Endothelial cell (in vitro differentiated cells): ENCODE data around the gene TRIM46. TPM values are rescaled to one million over a fixed set of nuclear protein-coding genes. Genes with fewer than 3 reads are reported as not detected.
"Not testable (repeated sequence)": the region's sequence is repeated elsewhere in the genome, so short reads cannot be mapped to it uniquely, and the experiment has no call there.

Source experiments
- DNase-seq: peaks from one replicate; pipeline ENCODE4 v3.0.0; 2021; ENCODE audit warnings: low spot score
- H3K27ac Mint-ChIP-seq: one replicate; pipeline ENCODE4 v1.8.0; 2021; ENCODE audit warnings: mixed read lengths, inconsistent platforms; ENCODE audit not compliant: unreplicated experiment
- H3K27me3 Mint-ChIP-seq: one replicate; pipeline ENCODE4 v1.8.0; 2021; ENCODE audit warnings: mild to moderate bottlenecking, moderate library complexity, mixed read lengths, inconsistent platforms; ENCODE audit not compliant: unreplicated experiment
- H3K36me3 Mint-ChIP-seq: one replicate; pipeline ENCODE4 v1.8.0; 2021; ENCODE audit warnings: mild to moderate bottlenecking, low read depth, mixed read lengths, inconsistent platforms; ENCODE audit not compliant: unreplicated experiment
- H3K4me1 Mint-ChIP-seq: one replicate; pipeline ENCODE4 v1.8.0; 2021; ENCODE audit warnings: mild to moderate bottlenecking, mixed read lengths, inconsistent platforms; ENCODE audit not compliant: unreplicated experiment
- H3K4me3 Mint-ChIP-seq: one replicate; pipeline ENCODE4 v1.8.0; 2021; ENCODE audit warnings: mild to moderate bottlenecking, mixed read lengths, inconsistent platforms; ENCODE audit not compliant: unreplicated experiment
- H3K9me3 Mint-ChIP-seq: one replicate; pipeline ENCODE4 v1.8.0; 2021; ENCODE audit warnings: mixed read lengths, inconsistent platforms; ENCODE audit not compliant: unreplicated experiment
- total RNA-seq: library from RNA; stranded (reverse); fragmentation: NEBNext Ultra II Directional; extraction: Animal tissue kit (Norgen Biotek cat#: 25700); gene quantifications from one replicate; pipeline ENCODE4 v1.2.1, GENCODE V29; 2021; ENCODE audit not compliant: unreplicated experiment
- TF ChIP-seq, protein P1 (sequence below): fragments of 200-600 bp; sonication (generic); IDR thresholded peaks from one replicate; pipeline ENCODE4 v1.5.0; 2021; ENCODE audit warnings: antibody characterized with exemption; ENCODE audit not compliant: unreplicated experiment

Gene TRIM46
- total RNA-seq, 1 donor from 2014 or later = 8.5 TPM

DNA sequence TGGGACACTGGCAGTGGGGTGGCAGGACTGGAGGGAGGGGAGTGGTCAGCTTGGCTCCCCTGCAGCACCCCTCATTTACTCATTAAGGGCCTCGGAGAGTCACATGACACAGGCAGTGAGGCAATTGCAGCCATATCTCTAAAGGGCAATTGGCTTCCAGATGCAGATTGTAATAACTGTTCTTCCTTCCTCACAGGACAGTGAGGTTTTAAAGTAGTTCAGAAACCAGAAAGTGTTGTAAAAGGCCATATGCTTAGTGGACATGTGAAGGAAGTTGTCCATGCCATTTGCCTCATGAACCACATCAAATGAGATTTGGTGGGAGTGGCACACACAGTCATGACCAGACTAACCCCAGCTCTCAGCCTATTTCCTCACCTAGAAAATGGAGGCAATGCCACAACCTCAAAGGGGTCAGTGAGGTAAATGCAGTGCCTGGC is 46.0 kb downstream of the TRIM46 start:
- Mint-ChIP-seq H3K36me3 (peaks cover 6% of the 10 kb centered on the region), H3K4me1 (peaks cover 30% of the 10 kb centered on the region), H3K9me3 (no peaks in the 10 kb centered on the region), H3K27ac (peak overlapping the region; percentile 91), H3K27me3 (peaks cover 8% of the 10 kb centered on the region), H3K4me3 (no peak overlapping the region)
- DNase-seq = no peak
- TF ChIP-seq, protein P1, sequence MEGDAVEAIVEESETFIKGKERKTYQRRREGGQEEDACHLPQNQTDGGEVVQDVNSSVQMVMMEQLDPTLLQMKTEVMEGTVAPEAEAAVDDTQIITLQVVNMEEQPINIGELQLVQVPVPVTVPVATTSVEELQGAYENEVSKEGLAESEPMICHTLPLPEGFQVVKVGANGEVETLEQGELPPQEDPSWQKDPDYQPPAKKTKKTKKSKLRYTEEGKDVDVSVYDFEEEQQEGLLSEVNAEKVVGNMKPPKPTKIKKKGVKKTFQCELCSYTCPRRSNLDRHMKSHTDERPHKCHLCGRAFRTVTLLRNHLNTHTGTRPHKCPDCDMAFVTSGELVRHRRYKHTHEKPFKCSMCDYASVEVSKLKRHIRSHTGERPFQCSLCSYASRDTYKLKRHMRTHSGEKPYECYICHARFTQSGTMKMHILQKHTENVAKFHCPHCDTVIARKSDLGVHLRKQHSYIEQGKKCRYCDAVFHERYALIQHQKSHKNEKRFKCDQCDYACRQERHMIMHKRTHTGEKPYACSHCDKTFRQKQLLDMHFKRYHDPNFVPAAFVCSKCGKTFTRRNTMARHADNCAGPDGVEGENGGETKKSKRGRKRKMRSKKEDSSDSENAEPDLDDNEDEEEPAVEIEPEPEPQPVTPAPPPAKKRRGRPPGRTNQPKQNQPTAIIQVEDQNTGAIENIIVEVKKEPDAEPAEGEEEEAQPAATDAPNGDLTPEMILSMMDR = no peak

DNA sequence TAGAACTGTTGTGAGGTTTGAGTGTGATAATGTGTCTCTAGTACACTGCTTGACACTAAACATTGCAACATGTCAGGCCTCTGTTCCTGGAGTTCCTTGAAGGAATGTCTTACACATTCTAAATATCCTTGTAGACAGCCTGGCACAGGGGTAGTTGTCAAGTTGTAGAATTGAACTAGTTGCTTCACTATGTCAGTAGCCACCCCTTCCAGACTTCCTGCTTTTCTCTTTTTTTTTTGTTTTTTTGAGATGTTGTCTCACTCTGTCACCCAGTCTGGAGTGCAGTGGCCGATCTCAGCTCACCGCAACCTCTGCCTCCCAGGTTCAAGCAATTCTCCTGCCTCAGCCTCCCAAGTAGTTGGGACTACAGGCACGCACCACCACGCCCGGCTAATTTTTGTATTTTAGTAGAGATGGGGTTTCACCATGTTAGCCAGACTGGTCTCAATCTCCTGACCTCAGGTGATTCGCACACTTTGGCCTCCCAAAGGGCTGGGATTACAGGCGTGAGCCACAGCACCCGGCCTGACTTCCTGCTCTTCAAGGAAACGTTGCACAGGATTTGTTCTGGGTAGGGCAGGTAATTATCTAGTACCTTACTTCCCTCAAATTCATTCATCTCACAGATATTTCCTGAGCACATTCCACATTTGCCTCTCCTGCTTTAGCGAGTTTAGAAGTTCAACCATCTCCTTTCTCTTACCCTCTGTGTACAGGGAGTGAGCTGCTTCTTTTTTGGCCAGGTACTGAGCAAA is 46.7 kb downstream of the TRIM46 start:
- not testable (repeated sequence) for H3K27me3 Mint-ChIP-seq, H3K9me3 Mint-ChIP-seq, H3K36me3 Mint-ChIP-seq, DNase-seq, H3K4me3 Mint-ChIP-seq
- Mint-ChIP-seq H3K4me1 (peaks cover 26% of the 10 kb centered on the region), H3K27ac (peak overlapping the region; percentile 91)

DNA sequence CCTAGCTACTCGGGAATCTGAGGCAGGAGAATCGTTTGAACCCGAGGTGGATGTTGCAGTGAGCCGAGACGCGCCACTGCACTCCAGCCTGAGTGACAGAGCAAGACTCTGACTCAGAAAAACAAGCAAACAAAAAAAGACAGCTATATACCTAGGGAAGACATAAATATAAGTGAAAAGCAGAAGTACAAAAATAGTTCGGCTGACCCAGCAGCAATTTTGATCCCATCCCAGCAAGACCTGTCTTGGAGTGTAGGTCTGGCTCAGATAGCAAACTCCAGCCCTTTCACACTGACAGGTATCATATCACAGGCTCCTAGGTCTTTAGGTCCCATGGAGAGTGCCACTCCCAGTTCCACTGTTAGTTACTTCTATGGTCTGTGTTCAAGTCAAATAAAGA is 49.4 kb downstream of the TRIM46 start:
- Mint-ChIP-seq H3K9me3 (no peaks in the 10 kb centered on the region), H3K36me3 (peaks cover 5% of the 10 kb centered on the region), H3K4me1 (peaks cover 43% of the 10 kb centered on the region), H3K27ac (peak overlapping the region; percentile 36), H3K27me3 (peaks cover 10% of the 10 kb centered on the region), H3K4me3 (no peak overlapping the region)
- TF ChIP-seq, protein P1 = no peak
- DNase-seq = no peak

DNA sequence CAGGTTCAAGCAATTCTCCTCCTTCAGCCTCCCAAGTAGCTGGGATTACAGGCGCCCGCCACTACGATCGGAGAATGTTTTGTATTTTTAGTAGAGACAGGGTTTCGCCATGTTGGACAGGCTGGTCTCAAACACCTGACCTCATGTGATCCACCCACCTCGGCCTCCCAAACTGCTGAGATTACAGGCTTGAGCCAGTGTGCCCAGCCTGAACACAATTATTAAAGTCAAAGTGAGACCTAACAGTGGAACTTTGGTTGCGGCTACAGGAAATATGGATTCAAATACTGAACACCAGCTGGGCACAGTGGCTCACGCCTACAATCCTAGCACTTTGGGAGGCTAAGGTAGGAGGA is 51.7 kb downstream of the TRIM46 start:
- H3K27ac Mint-ChIP-seq, H3K9me3 Mint-ChIP-seq, DNase-seq, H3K36me3 Mint-ChIP-seq, H3K4me3 Mint-ChIP-seq: not testable (repeated sequence)
- peaks cover 10% of the 10 kb centered on the region for H3K27me3 Mint-ChIP-seq
- H3K4me1 Mint-ChIP-seq = peaks cover 29% of the 10 kb centered on the region

DNA sequence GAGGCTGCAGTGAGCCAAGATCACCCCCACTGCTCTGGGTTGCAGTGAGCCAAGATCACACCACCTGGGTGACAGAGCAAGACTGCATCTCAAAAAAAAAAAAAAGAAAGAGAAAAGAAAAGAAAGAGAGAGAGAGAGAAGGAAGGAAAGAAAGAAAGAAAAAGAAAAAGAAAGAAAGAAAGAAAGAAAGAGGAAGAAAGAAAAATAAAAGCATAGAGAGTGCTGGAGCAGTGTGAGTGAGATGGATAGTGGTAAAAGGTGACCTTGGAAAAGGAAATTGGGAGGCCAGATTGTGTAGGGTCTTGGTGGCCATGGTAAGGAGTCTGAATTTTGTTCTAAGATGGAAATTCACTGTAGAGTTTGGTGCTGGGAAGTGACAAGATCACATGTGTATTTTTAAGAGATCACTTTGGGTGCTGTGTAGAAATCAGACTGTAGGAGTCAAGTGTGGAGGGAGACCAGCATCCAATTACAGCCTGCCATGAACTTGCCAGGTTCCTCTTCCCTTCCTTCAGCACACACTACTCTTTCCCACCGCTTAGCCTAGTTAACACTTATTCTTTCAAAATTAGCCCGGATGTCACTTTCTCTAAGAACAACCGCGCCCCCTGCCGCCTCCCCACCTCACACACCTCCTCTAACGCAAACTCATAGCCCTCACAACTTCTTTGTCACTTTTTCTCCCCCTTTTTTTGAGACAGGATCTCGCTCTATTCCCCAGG is 52.7 kb downstream of the TRIM46 start:
- peaks cover 13% of the 10 kb centered on the region for H3K27me3 Mint-ChIP-seq
- DNase-seq = peak; percentile 71
- peak overlapping the region; percentile 91 for H3K4me3 Mint-ChIP-seq
- H3K36me3 Mint-ChIP-seq = peaks cover 5% of the 10 kb centered on the region
- TF ChIP-seq, protein P1 = peak; percentile 46
- H3K27ac Mint-ChIP-seq = peak overlapping the region; percentile 80
- H3K9me3 Mint-ChIP-seq = no peaks in the 10 kb centered on the region
- peaks cover 25% of the 10 kb centered on the region for H3K4me1 Mint-ChIP-seq

DNA sequence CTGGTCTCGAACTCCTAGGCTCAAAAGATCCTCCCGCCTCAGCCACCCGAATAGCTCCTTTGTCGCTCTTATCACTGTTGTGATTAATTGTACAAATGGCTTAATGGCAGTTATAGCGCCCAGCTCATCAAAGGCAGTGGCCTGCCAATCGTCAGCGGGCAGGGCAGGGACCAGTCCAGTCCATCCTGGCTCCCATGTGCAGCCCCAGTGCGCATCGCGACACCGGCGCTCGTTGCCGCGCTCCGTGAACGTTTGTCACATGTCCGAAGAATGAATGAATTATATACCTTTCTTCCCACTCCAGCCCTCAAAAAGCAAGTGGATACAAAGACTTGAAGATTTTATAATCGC is 53.2 kb downstream of the TRIM46 start:
- peaks cover 25% of the 10 kb centered on the region for H3K4me1 Mint-ChIP-seq
- peaks cover 14% of the 10 kb centered on the region for H3K27me3 Mint-ChIP-seq
- peak overlapping the region; percentile 80 for H3K27ac Mint-ChIP-seq
- peak overlapping the region; percentile 91 for H3K4me3 Mint-ChIP-seq
- peak; percentile 63 for DNase-seq
- TF ChIP-seq, protein P1 = peak; percentile 23
- no peaks in the 10 kb centered on the region for H3K9me3 Mint-ChIP-seq
- H3K36me3 Mint-ChIP-seq = peaks cover 5% of the 10 kb centered on the region
